Panc1 (cell line): ENCODE results near the gene EEF2K. TPM values are rescaled to one million over a fixed set of nuclear protein-coding genes. Genes with fewer than 3 reads are reported as not detected.

ENCODE experiments used
- ATAC-seq: fragments of 200-7000 bp; cut with Tn5 transposase; 2 replicates; pipeline ENCODE4 v1.9.1; 2020; ENCODE audit warnings: mild to moderate bottlenecking, moderate library complexity
- BruUV-seq: library from RNA; stranded (reverse); fragments of 400-500 nt; replicated peaks from 2 replicates; lab custom pipeline; 2021; lab: Mats Ljungman, UMichigan
- CTCF ChIA-PET: fragments of 300-600 bp; sonication (Branson Sonifier 250); formaldehyde crosslinking; loops from one replicate; lab custom pipeline; 2022; ENCODE audit warnings: antibody characterized with exemption; lab: Charles Lee
- POLR2A ChIA-PET: fragments of 300-600 bp; sonication (Branson Sonifier 250); formaldehyde crosslinking; loops from one replicate; lab custom pipeline; 2022; ENCODE audit warnings: antibody characterized with exemption; lab: Charles Lee
- DNase-seq: peaks from one replicate; pipeline ENCODE4 v3.0.0-alpha.2; 2010; ENCODE audit warnings: low read depth, low spot score
- H3K27ac ChIP-seq: 2 replicates; pipeline ENCODE4 v1.5.1; 2011; ENCODE audit warnings: mild to moderate bottlenecking, low read length, inconsistent platforms
- H3K27me3 ChIP-seq: fragments of 200-500 bp; sonication (Bioruptor generic); 2 replicates; pipeline ENCODE4 v1.6.0; 2014; ENCODE audit warnings: low read length, inconsistent platforms; ENCODE audit not compliant: control insufficient read depth, insufficient read depth
- H3K36me3 ChIP-seq: fragments of 200-500 bp; sonication (Bioruptor generic); 2 replicates; pipeline ENCODE4 v1.5.1; 2014; ENCODE audit warnings: inconsistent platforms, mild to moderate bottlenecking, low read length, moderate library complexity; ENCODE audit not compliant: control insufficient read depth, insufficient read depth
- H3K4me1 ChIP-seq: 2 replicates; pipeline ENCODE4 v1.5.1; 2011; ENCODE audit warnings: inconsistent platforms, mild to moderate bottlenecking, low read length, moderate library complexity; ENCODE audit not compliant: control insufficient read depth, insufficient read depth
- H3K4me3 ChIP-seq, 2 experiments: 2 replicates each; pipeline ENCODE4 v1.5.1; 2011 to 2012; ENCODE audit warnings: low read depth in 2 of 2, low read length in 2 of 2, mild to moderate bottlenecking in 2 of 2, inconsistent platforms in 1 of 2, moderate library complexity in 1 of 2
- H3K9me3 ChIP-seq: fragments of 200-500 bp; sonication (Bioruptor generic); 2 replicates; pipeline ENCODE4 v1.5.1; 2014; ENCODE audit warnings: low read depth, mild to moderate bottlenecking, inconsistent platforms, low read length, moderate library complexity; ENCODE audit not compliant: control insufficient read depth, insufficient read depth
- CTCF ChIP-seq: fragments of 450-650 bp; IDR thresholded peaks from 2 replicates; pipeline ENCODE4 v1.5.1; 2017; ENCODE audit warnings: mild to moderate bottlenecking
- POLR2AphosphoS5 ChIP-seq: IDR thresholded peaks from 2 replicates; pipeline ENCODE4 v1.6.1; 2012; ENCODE audit warnings: mild to moderate bottlenecking, low read depth, low read length, moderate library complexity
- SIN3A ChIP-seq: IDR thresholded peaks from 2 replicates; pipeline ENCODE4 v1.6.1; 2012; ENCODE audit warnings: low read depth, mild to moderate bottlenecking, low read length, moderate library complexity, borderline replicate concordance; ENCODE audit not compliant: insufficient read depth
- TCF7L2 ChIP-seq: IDR thresholded peaks from 2 replicates; pipeline ENCODE4 v1.6.1; 2011; ENCODE audit warnings: mild to moderate bottlenecking, low read depth, low read length, inconsistent platforms
- in situ Hi-C: cut with HindIII; loops from 2 replicates; pipeline ENCODE4 v1.10.0; 2016; ENCODE audit warnings: low sequenced_read_pairs, low pct_unique_long_range_greater_than_20kb
- intact Hi-C: fragments of 100-400 bp; cut with micrococcal nuclease; formaldehyde crosslinking; loops from one replicate; pipeline ENCODE4 v1.10.0; 2022; ENCODE audit not compliant: unreplicated experiment
- total RNA-seq: library from RNA; stranded (reverse); gene quantifications from one replicate; pipeline ENCODE4 v1.2.1, GENCODE V29; 2021; ENCODE audit not compliant: unreplicated experiment
- TF ChIP-seq, protein P1 (sequence below), 2 experiments: IDR thresholded peaks; 2 replicates each; pipeline ENCODE4 v1.6.1; 2011 to 2012; ENCODE audit warnings: low read depth in 2 of 2, control low read depth in 1 of 2, low read length in 1 of 2, mild to moderate bottlenecking in 1 of 2, moderate library complexity in 1 of 2; ENCODE audit not compliant: insufficient read depth in 1 of 2

The EEF2K gene
- total RNA-seq, 1 experiment from 2014 or later, result 15.0 TPM

DNA sequence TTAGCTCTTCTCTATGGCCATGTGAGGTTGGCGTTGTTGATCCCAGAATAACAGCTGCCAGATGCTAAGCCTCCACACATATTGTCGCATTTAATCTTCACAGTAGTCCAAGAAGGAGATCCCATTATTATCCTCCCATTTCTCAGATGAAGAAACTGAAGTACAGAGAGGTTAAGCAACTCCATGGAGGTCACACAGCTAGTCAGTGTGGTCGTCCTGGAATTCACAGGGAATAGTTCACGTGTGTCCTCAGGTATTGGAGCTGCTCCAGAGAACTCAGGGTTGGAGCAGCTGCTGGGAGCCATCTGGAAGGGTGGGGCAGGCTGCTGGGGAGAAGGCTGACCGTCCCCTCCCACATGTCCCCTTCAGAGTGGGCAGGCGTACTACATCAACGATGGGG lies 24.2 kb upstream of the EEF2K start:
- no TSS peak for BruUV-seq
- Histone ChIP-seq H3K27ac (no peak overlapping the region), H3K9me3 (no peaks in the 10 kb centered on the region), H3K4me1 (no peaks in the 10 kb centered on the region), H3K27me3 (0 out of 2 replicates have a peak, but pooled peaks cover 2% of the 10 kb centered on the region), H3K36me3 (no peaks in the 10 kb centered on the region), H3K4me3 (no peak overlapping the region)
- intact Hi-C loops (no loop called here), in situ Hi-C loops (loop anchor here (25.0 kb wide), 1 partner anchor 95 kb away; the partner anchor contains the start of gene VWA3A)
- TF ChIP-seq CTCF, result no peak
- TF ChIP-seq, protein P1, sequence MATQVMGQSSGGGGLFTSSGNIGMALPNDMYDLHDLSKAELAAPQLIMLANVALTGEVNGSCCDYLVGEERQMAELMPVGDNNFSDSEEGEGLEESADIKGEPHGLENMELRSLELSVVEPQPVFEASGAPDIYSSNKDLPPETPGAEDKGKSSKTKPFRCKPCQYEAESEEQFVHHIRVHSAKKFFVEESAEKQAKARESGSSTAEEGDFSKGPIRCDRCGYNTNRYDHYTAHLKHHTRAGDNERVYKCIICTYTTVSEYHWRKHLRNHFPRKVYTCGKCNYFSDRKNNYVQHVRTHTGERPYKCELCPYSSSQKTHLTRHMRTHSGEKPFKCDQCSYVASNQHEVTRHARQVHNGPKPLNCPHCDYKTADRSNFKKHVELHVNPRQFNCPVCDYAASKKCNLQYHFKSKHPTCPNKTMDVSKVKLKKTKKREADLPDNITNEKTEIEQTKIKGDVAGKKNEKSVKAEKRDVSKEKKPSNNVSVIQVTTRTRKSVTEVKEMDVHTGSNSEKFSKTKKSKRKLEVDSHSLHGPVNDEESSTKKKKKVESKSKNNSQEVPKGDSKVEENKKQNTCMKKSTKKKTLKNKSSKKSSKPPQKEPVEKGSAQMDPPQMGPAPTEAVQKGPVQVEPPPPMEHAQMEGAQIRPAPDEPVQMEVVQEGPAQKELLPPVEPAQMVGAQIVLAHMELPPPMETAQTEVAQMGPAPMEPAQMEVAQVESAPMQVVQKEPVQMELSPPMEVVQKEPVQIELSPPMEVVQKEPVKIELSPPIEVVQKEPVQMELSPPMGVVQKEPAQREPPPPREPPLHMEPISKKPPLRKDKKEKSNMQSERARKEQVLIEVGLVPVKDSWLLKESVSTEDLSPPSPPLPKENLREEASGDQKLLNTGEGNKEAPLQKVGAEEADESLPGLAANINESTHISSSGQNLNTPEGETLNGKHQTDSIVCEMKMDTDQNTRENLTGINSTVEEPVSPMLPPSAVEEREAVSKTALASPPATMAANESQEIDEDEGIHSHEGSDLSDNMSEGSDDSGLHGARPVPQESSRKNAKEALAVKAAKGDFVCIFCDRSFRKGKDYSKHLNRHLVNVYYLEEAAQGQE (IDR thresholded peaks at IDR 0.05; ENCODE audit: insufficient read depth in 1 of 2, low read depth in 2 of 2, low read length in 1 of 2), result no peak
- TF ChIP-seq POLR2AphosphoS5, result no peak
- TF ChIP-seq SIN3A, result no peak
- TF ChIP-seq TCF7L2, result no peak
- POLR2A ChIA-PET, result no interaction called here
- CTCF ChIA-PET, result interaction anchor here (0.5 to 1.6 kb wide), 3 partner anchors 24 to 104 kb away, joined by 3 to 15 read pairs (median 3); no protein-coding TSS in a partner anchor
- ATAC-seq, result no peak
- no peak for DNase-seq

- H3K4me1 ChIP-seq, result no peaks in the 10 kb centered on the region
- intact Hi-C loops (no loop called here), in situ Hi-C loops (loop anchor here (25.0 kb wide), 1 partner anchor 96 kb away; the partner anchor contains the start of gene VWA3A)
- ChIA-PET CTCF (interaction anchor here (1.6 kb wide), 1 partner anchor 84 kb away, joined by 15 read pairs; no protein-coding TSS in a partner anchor), POLR2A (no interaction called here)
- BruUV-seq, result no TSS peak
- H3K9me3 ChIP-seq, result no peaks in the 10 kb centered on the region
- ATAC-seq, result no peak
- no peaks in the 10 kb centered on the region for H3K36me3 ChIP-seq
- 0 out of 2 replicates have a peak, but pooled peaks cover 2% of the 10 kb centered on the region for H3K27me3 ChIP-seq
- DNase-seq, result no peak
- TF ChIP-seq SIN3A (no peak), CTCF (no peak), POLR2AphosphoS5 (no peak), TCF7L2 (no peak)
- TF ChIP-seq, protein P1 (IDR thresholded peaks at IDR 0.05; ENCODE audit: insufficient read depth in 1 of 2, low read depth in 2 of 2, low read length in 1 of 2), result no peak
- H3K4me3 ChIP-seq, result no peak overlapping the region
- H3K27ac ChIP-seq, result no peak overlapping the region
Measured at GRCh38 chr16:22183335-22183734, 22.7 kb upstream of the EEF2K start.
